D721Med (cell line): Measurements from ENCODE around the gene PTH.

Experiments used
- DNase-seq: peaks from one replicate; pipeline ENCODE4 v3.0.0; 2011; ENCODE audit warnings: low spot score; ENCODE audit not compliant: insufficient read length
- FAIRE-seq: peaks from 2 replicates; lab custom pipeline; 2011; peaks lifted over from hg19 to GRCh38; lab: Jason Lieb, UNC
- CTCF ChIP-seq: IDR thresholded peaks from 2 replicates; pipeline ENCODE4 v1.5.1; 2012; ENCODE audit warnings: mild to moderate bottlenecking, control low read depth; ENCODE audit not compliant: insufficient read depth; ENCODE audit errors: missing control alignments

Gene PTH

GRCh38 chr11:13495929-13496328 lies at the start of gene PTH:
Gene PTH, minus strand, starts transcription at chr11:13495997. Its CDS starts 3,142 bp downstream, at chr11:13492855.
- no peak for TF ChIP-seq CTCF
- no peak for DNase-seq
- FAIRE-seq, result no peak

- DNase-seq, result no peak
- no peak for FAIRE-seq
- TF ChIP-seq CTCF, result no peak
Observed at GRCh38 chr11:13538044-13538443, 42.2 kb upstream of the PTH start.

GRCh38 chr11:13535819-13536218 lies 40.0 kb upstream of the PTH start:
- no peak for DNase-seq

DNA sequence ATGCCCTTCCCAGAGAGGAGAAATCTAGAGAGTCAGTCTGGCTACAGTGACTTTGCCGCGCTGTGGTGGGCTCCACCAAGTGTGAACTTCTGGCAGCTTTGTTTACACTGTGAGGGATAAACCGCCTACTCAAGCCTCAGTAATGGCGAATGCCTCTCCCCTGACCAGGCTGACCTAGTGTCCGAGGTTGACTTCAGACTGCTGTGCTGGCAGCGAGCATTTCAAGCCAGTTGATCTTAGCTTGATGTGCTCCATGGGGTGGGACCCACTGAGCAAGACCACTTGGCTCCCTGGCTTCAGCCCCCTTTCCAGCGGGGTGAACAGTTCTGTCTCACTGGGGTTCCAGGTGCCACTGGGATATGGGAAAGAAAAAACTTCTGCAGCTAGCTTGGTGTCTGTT lies 38.6 kb upstream of the PTH start:
- no peak for FAIRE-seq
- DNase-seq, result no peak
- no peak for TF ChIP-seq CTCF

More at GRCh38 chr11:13535819-13536218, 40.0 kb upstream of the PTH start:
- TF ChIP-seq CTCF, result no peak
- FAIRE-seq, result no peak

DNA sequence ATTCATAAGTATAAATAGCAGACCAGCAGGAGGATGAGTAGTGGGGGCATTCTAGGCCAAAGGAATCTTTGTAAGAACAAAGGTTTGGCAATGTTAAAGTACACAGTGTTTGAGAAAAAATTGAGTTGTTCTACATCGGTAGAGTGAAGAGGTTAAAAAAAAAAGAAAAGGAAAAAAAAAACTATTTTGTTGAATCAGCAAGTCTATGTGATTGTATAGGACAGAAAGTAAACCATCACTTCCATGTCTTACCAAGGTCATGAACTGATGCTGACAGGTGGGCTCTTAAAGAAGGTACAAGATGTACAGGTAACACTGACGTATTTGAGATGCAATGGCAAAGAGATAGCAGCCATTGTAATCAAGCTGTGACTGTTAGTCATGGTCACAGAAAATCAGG lies 29.5 kb upstream of the PTH start:
- FAIRE-seq, result no peak

GRCh38 chr11:13503393-13503792 lies 7.6 kb upstream of the PTH start:
- no peak for TF ChIP-seq CTCF
- DNase-seq, result no peak
- no peak for FAIRE-seq

More for the DNA sequence above, 29.5 kb upstream of the PTH start:
- TF ChIP-seq CTCF, result no peak
- DNase-seq, result no peak

DNA sequence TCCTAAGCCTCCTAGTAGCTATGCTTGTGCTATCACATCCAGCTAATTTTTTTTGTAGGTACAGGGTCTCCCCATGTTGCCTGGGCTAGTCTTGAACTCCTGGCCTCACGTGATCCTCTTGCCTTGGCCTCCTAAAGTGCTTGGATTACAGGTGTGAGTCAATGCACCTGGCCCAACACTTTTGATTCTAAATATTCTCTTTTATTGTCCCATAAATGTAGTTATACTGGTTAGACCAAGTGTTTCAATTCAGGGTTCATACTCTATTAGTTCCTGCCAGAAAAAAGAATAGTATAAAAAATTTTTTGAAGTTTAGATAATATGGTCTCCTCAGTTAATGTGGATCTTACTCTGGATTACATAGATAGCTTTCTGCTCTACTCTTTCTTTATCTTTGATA lies 6.7 kb upstream of the PTH start:
- DNase-seq (no peak), FAIRE-seq (no peak)
- TF ChIP-seq CTCF, result no peak
